NB4 (cell line): ENCODE measurements around the gene STKLD1.

Source experiments
- CTCF ChIP-seq: IDR thresholded peaks from one replicate; pipeline ENCODE4 v1.5.1; 2012; ENCODE audit warnings: low read depth, low read length
- MYC ChIP-seq: IDR thresholded peaks from 2 replicates; pipeline ENCODE4 v1.6.1; 2011; ENCODE audit warnings: low read depth, low read length
- POLR2A ChIP-seq: IDR thresholded peaks from 2 replicates; pipeline ENCODE4 v1.6.1; 2011; ENCODE audit warnings: mild to moderate bottlenecking; ENCODE audit not compliant: insufficient read length; ENCODE audit errors: extremely low read depth
- TF ChIP-seq, protein P1 (sequence below): IDR thresholded peaks from 2 replicates; pipeline ENCODE4 v1.6.1; 2011; ENCODE audit warnings: low read depth, low read length

- TF ChIP-seq POLR2A: no peak
- TF ChIP-seq, protein P1, sequence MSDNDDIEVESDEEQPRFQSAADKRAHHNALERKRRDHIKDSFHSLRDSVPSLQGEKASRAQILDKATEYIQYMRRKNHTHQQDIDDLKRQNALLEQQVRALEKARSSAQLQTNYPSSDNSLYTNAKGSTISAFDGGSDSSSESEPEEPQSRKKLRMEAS: no peak
- no peak for TF ChIP-seq CTCF
- no peak for TF ChIP-seq MYC
These were observed 7.8 kb upstream of the STKLD1 start for GRCh38 chr9:133368249-133368881.
